Epidermal melanocyte (primary cell): Measurements from ENCODE around the gene PODN.

Experiments used
- DNase-seq: peaks from one replicate; pipeline ENCODE4 v3.0.0; 2011; ENCODE audit warnings: low spot score; ENCODE audit not compliant: insufficient read length

The PODN gene

GRCh38 chr1:53074313-53075154 lies 12.5 kb downstream of the PODN start:
- no peak for DNase-seq

GRCh38 chr1:53075206-53075605 lies 13.2 kb downstream of the PODN start:
- DNase-seq, result no peak

DNA sequence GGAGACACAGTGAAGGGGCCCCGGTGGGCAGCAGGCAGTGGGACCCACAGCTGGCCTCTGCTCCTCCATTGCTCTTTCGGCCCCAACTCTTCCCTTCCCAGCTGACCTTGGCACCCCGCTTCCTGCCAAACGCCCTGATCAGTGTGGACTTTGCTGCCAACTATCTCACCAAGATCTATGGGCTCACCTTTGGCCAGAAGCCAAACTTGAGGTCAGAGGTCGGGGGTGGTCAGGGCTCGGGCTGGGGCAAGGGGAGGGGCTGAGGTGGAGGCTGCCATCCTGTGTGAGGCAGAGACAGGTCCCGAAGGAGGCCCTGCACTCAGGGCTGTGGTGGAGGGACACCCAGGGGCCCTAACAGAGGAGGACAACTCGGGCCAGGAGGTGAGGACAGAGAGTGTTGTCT lies 13.7 kb downstream of the PODN start:
- no peak for DNase-seq

GRCh38 chr1:53076165-53076564 lies 14.2 kb downstream of the PODN start:
- no peak for DNase-seq

DNA sequence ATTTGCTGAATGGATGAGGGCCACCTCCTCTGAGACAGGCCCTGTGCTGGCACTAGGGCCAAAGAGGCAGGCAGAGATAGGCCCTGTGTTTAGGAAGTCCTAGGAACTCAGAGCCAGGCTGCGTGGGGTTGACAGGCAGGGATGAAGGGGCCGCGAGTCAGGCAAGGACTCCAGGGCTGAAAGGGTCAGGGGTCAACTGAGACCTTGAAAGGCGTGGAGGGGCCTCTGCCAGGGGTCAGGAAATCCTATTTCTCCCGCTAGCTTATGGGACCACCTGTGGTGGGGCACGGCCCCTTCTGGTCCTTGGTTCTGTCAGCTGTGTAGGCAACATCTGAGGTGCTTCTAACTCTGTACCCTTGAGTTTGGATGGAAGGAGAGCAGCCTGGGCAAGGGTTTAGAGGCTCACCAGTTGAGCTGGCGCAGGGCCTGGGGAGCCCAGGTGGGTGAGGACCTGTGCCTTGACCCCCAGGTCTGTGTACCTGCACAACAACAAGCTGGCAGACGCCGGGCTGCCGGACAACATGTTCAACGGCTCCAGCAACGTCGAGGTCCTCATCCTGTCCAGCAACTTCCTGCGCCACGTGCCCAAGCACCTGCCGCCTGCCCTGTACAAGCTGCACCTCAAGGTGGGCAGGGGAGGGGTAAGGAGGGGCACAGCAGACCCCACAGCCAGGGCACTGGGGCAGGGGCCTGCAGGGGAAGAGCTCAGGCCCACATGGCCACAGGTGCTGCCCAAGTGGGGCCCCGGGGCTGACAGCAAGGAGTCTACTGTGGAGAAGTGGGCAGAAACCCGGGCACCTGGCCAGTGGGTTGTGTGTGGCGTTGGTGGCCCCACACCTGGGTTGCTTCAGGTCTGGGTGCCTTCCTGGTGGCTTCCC lies 14.9 kb downstream of the PODN start:
- no peak for DNase-seq

- no peak for DNase-seq
Observed at GRCh38 chr1:53077599-53077965, 15.6 kb downstream of the PODN start.

GRCh38 chr1:53078333-53079101 lies 16.5 kb downstream of the PODN start:
- DNase-seq, result no peak

GRCh38 chr1:53079251-53079650 lies 17.2 kb downstream of the PODN start:
- no peak for DNase-seq

DNA sequence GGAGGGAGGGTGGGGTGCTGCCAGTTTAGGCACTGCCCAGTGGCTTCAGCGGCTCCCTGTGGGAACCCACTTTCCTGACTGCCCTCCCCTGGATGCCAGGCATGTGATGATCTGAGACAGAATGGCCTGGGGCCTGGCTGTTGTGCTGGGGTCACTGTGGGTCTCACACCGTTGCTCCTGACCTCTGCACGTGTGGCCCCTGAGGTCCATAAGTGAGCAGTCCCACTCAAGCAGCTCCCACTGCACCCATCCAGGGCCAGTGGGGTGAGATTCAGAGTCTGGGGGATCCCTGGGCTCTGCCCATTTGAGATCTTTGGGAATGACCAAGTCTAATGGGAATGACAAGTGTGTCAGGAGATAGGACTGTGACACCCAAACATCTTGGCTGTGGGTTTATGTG lies 18.0 kb downstream of the PODN start:
- DNase-seq, result no peak

GRCh38 chr1:53080769-53081168 lies 18.8 kb downstream of the PODN start:
- DNase-seq, result no peak

- no peak for DNase-seq
Observed at GRCh38 chr1:53081384-53082066, 19.5 kb downstream of the PODN start.

DNA sequence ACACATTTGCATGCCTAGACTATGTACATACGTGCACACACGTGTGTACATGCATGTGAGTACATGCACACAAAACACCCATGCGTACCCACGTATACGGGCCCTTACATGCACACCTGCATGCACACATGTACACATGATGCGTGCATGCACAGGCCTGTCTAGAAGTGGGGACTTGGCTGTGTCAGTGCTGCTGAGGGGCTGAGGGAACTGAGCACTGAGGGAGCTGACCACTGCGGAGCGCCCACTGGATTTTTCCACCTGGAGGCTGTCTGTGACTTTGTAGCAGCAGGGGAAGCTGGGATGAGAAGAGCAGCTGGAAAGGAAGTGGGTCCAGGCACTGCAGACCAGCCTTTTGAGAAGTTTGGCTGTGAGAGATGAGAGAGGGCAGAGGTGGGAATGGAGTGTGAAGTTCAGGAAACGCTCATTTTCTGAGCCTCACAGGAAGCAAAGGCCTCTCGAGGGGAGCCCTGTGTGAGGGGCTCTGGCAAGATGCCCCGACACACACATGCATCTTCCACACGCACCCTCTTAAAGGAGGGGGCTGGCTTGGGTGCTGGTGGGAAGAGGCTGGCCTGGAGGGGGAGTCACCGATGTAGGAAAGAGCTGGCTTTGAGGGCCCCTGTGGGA lies 20.9 kb downstream of the PODN start:
- no peak for DNase-seq

DNA sequence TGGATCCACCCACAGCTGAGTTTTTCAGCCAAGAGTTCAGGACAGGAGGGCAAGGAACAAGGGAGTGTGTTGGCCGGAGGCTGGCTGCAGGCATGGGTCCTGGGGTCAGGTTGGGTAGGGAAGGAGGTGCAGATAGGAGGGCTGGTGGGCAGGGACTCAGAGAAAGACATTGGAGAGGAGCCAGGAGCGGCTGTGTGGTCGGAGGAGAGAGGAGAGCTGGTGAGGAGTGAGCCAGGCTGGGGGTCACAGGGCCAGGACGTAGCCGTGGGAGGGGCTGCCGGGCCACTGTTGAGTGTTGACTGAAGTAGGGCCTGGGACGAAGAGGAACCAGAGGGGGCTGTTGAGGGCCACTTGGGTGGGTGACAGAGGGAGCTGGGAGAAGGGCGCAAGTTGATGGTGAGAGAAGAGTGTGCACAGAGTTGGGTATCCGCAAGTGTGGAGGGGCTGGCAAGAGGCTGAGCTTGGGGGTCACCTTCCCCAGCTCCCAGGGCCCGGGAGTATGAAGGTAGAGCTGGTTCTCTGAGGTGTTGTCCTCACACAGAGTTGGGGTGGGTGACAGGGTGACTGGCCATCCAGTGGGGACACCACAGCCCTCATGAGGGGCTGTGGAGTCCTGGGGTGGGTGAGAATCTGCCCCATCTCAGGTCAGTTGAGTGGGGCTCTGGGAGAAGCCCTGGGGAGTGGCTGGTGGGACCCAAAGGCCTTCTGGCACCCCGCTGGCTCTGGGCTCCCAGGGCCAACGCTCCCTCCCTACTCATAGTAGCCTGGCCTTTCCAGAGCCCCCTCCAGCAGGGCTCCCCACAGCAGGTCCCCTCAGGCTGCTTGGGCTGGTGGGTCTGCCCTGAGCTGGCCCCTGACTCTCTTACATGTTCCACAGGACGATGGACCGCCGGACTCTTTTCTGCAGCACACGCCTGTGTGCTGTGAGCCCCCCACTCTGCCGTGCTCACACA lies 21.9 kb downstream of the PODN start:
- DNase-seq, result no peak

GRCh38 chr1:53084589-53084971 lies 22.6 kb downstream of the PODN start:
- no peak for DNase-seq

- no peak for DNase-seq
Observed at GRCh38 chr1:53085405-53085804, 23.4 kb downstream of the PODN start.

DNA sequence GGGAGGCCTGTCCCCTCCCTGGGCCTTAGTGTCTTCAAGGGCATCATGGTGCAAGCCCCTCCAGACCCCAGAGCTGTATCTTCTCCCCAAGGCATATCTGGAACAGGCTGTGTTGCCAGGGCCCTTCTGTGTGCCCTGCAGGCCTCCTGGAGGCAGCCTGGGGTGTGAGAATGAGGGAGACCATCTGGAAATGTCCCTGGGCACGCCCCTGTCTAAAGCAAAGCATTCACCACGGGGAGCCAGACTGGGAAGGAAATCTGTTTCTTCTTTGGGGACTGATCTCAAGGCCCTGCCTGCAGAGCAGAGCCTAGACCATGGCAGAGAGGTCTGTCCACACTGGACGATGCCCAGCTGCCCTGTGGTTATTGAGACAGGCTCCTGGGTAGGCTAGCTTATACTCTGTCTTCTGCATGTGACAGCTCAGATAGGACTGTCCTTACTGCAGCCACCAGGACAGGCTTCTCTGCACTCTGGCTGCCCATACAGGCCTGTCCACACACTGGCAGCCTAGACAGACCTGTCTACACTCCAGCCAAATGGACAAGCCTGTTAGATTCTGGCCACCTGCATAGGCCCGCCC lies 24.6 kb downstream of the PODN start:
- DNase-seq, result no peak

GRCh38 chr1:53087332-53088285 lies 25.6 kb downstream of the PODN start:
- no peak for DNase-seq

- no peak for DNase-seq
Observed at GRCh38 chr1:53088616-53089300, 26.7 kb downstream of the PODN start.
